Measurements from ENCODE around the gene FAM193B. TPM values are rescaled to one million over a fixed set of nuclear protein-coding genes. Genes with fewer than 3 reads are reported as not detected.

Gene FAM193B
- total and polyA plus RNA-seq, 10 donors = 86.9 to 364 (median 134) TPM

GRCh38 chr5:177474846-177475562 is 79.4 kb downstream of the FAM193B start:
- H3K27ac ChIP-seq = peak overlapping the region in 2 of 8 donors; percentile 78 to 81
- no peaks in the 10 kb centered on the region for H3K9me3 ChIP-seq
- no peaks in the 10 kb centered on the region for H3K36me3 ChIP-seq
- H3K4me3 ChIP-seq = no peak overlapping the region
- no peak for TF ChIP-seq POLR2AphosphoS5 (IDR thresholded peaks at IDR 0.05)
- TF ChIP-seq POLR2A (IDR thresholded peaks at IDR 0.05) = no peak
- TF ChIP-seq CTCF (IDR thresholded peaks at IDR 0.05 in 8 of 11, conservative IDR thresholded peaks at IDR 0.05 in 3 of 11) = no peak
- WGBS, 5 donors = 35 to 46% (median 45%) methylated on average over 3 to 4 of the region's 4 CpGs
- H3K27me3 ChIP-seq (replicated peaks in 1 of 7) = peaks cover 0 to 32% (median 10%) of the 10 kb centered on the region in 7 donors
- no peak for DNase-seq
- peaks cover 18 to 96% (median 72%) of the 10 kb centered on the region in 6 donors for H3K4me1 ChIP-seq
- intact Hi-C loops (cut with DNase I; ENCODE audit: low total_unique reads) = no loop called here

GRCh38 chr5:177474002-177474476 is 80.3 kb downstream of the FAM193B start:
- intact Hi-C loops (cut with DNase I; ENCODE audit: low total_unique reads) = no loop called here
- H3K36me3 ChIP-seq = no peaks in the 10 kb centered on the region
- peak overlapping the region in 4 of 8 donors; percentile 15 to 81 (median 48) for H3K27ac ChIP-seq
- peaks cover 0 to 32% (median 10%) of the 10 kb centered on the region in 7 donors for H3K27me3 ChIP-seq (replicated peaks in 1 of 7)
- WGBS, 5 donors = 71 to 80% (median 77%) methylated on average over 7 of the region's 7 CpGs
- DNase-seq = no peak
- peaks cover 8 to 96% (median 64%) of the 10 kb centered on the region in 6 donors for H3K4me1 ChIP-seq
- peak overlapping the region in 4 of 8 donors; percentile 55 to 82 (median 65) for H3K4me3 ChIP-seq
- TF ChIP-seq CTCF (IDR thresholded peaks at IDR 0.05 in 8 of 11, conservative IDR thresholded peaks at IDR 0.05 in 3 of 11) (no peak), POLR2A (IDR thresholded peaks at IDR 0.05) (no peak), POLR2AphosphoS5 (IDR thresholded peaks at IDR 0.05) (no peak)
- no peaks in the 10 kb centered on the region for H3K9me3 ChIP-seq

- WGBS, 5 donors = 2 to 7% (median 4%) methylated on average over 23 to 55 of the region's 69 CpGs
- peak within 1 kb of the TSS in 7 of 8 donors; percentile 27 to 81 (median 66) for H3K27ac ChIP-seq
- DNase-seq = no peak
Observed at GRCh38 chr5:177473443-177474001, 80.8 kb downstream of the FAM193B start, which contains the start of gene DBN1. TSS of gene DBN1 (minus strand) at chr5:177473634. CDS start at chr5:177473521, 113 bp downstream.

More at GRCh38 chr5:177473443-177474001, 80.8 kb downstream of the FAM193B start, which contains the start of gene DBN1:
- H3K4me1 ChIP-seq = peaks cover 4 to 94% (median 59%) of the 10 kb centered on the region in 6 donors
- no peaks in the 10 kb centered on the region for H3K9me3 ChIP-seq
- intact Hi-C loops (cut with DNase I; ENCODE audit: low total_unique reads) = no loop called here
- peaks cover 0 to 32% (median 10%) of the 10 kb centered on the region in 7 donors for H3K27me3 ChIP-seq (replicated peaks in 1 of 7)
- TF ChIP-seq CTCF (IDR thresholded peaks at IDR 0.05 in 8 of 11, conservative IDR thresholded peaks at IDR 0.05 in 3 of 11) (no peak), POLR2A (IDR thresholded peaks at IDR 0.05) (no peak), POLR2AphosphoS5 (IDR thresholded peaks at IDR 0.05) (peak in 2 of 3 donors; percentile 33 to 52)
- peak within 1 kb of the TSS; percentile 38 to 82 (median 53) for H3K4me3 ChIP-seq
- H3K36me3 ChIP-seq = no peaks in the 10 kb centered on the region
